LoVo (cell line): ENCODE data around the gene BAZ1B.
"Not testable (repeated sequence)": the region's sequence is repeated elsewhere in the genome, so short reads cannot be mapped to it uniquely, and the experiment has no call there.

Experiments used
- DNase-seq: peaks from one replicate; pipeline ENCODE4 v3.0.0-alpha.2; 2016; ENCODE audit warnings: low spot score

BAZ1B gene

GRCh38 chr7:73538510-73538909 is 16.4 kb upstream of the BAZ1B start:
- DNase-seq = not testable (repeated sequence)

GRCh38 chr7:73537051-73537450 is 15.0 kb upstream of the BAZ1B start:
- DNase-seq = no peak

- DNase-seq = no peak
Measured at GRCh38 chr7:73536479-73536878, 14.4 kb upstream of the BAZ1B start.

- not testable (repeated sequence) for DNase-seq
Measured at GRCh38 chr7:73535918-73536317, 13.8 kb upstream of the BAZ1B start.

GRCh38 chr7:73533742-73534141 is 11.6 kb upstream of the BAZ1B start:
- DNase-seq = no peak

- DNase-seq = no peak
Measured at GRCh38 chr7:73532224-73532623, 10.1 kb upstream of the BAZ1B start.

GRCh38 chr7:73530800-73531199 is 8.7 kb upstream of the BAZ1B start:
- DNase-seq = no peak

GRCh38 chr7:73526896-73527821 is 5.1 kb upstream of the BAZ1B start:
- no peak for DNase-seq

- DNase-seq = not testable (repeated sequence)
Measured at GRCh38 chr7:73526158-73526494, 4.0 kb upstream of the BAZ1B start.

- DNase-seq = no peak
Measured at GRCh38 chr7:73521636-73522104, 423 bp downstream of the BAZ1B start.

- no peak for DNase-seq
Measured at GRCh38 chr7:73520673-73521635, 1.1 kb downstream of the BAZ1B start.

- DNase-seq = no peak
Measured at GRCh38 chr7:73519867-73520672, 2.0 kb downstream of the BAZ1B start.

GRCh38 chr7:73518470-73518869 is 3.6 kb downstream of the BAZ1B start:
- DNase-seq = no peak

GRCh38 chr7:73517241-73517995 is 4.7 kb downstream of the BAZ1B start:
- DNase-seq = no peak

- no peak for DNase-seq
Measured at GRCh38 chr7:73515178-73515577, 6.9 kb downstream of the BAZ1B start.

- DNase-seq = no peak
Measured at GRCh38 chr7:73512018-73512780, 9.9 kb downstream of the BAZ1B start.

- no peak for DNase-seq
Measured at GRCh38 chr7:73509463-73509862, 12.6 kb downstream of the BAZ1B start.

- no peak for DNase-seq
Measured at GRCh38 chr7:73507556-73507955, 14.5 kb downstream of the BAZ1B start.

GRCh38 chr7:73504920-73505319 is 17.2 kb downstream of the BAZ1B start:
- DNase-seq = no peak

- no peak for DNase-seq
Measured at GRCh38 chr7:73504017-73504416, 18.1 kb downstream of the BAZ1B start.
